Kidney (tissue), 14 donors: Measurements from ENCODE around the gene EPS8L3. TPM values are rescaled to one million over a fixed set of nuclear protein-coding genes. Genes with fewer than 3 reads are reported as not detected.
A peak's percentile ranks its signal among the peaks of the same experiment; 100 is the strongest.
"Not testable (repeated sequence)": the region's sequence is repeated elsewhere in the genome, so short reads cannot be mapped to it uniquely, and the experiment has no call there.

Source experiments
- DNase-seq, 5 donors: peaks; one replicate each; pipeline ENCODE4 v3.0.0-alpha.2; 2013 to 2020
- FAIRE-seq: peaks from 2 replicates; lab custom pipeline; 2012; peaks lifted over from hg19 to GRCh38; lab: Jason Lieb, UNC
- H3K27ac ChIP-seq, 2 donors: one replicate each; pipeline ENCODE4 v1.7.0; 2013; ENCODE audit warnings: low read depth in 2 of 2, low read length in 2 of 2, inconsistent platforms in 1 of 2
- H3K27me3 ChIP-seq: one replicate; pipeline ENCODE4 v1.7.1; 2013; ENCODE audit warnings: low read length, inconsistent platforms; ENCODE audit not compliant: control insufficient read depth, insufficient read depth
- H3K36me3 ChIP-seq, 3 donors: one replicate each; pipeline versions ENCODE4 v1.7.0 to v1.7.1; 2013; ENCODE audit warnings: low read length in 3 of 3, control low read depth in 1 of 3, inconsistent platforms in 1 of 3; ENCODE audit not compliant: insufficient read depth in 3 of 3, control insufficient read depth in 2 of 3
- H3K4me1 ChIP-seq, 3 donors: one replicate each; pipeline versions ENCODE4 v1.7.0 to v1.7.1; 2013; ENCODE audit warnings: low read length in 3 of 3, inconsistent platforms in 1 of 3, low read depth in 1 of 3; ENCODE audit not compliant: control insufficient read depth in 2 of 3, insufficient read depth in 2 of 3
- H3K4me3 ChIP-seq, 3 donors: one replicate each; pipeline versions ENCODE4 v1.7.0 to v1.8.1; 2013; ENCODE audit warnings: low read length in 3 of 3, control low read depth in 1 of 3, inconsistent platforms in 1 of 3
- H3K9ac ChIP-seq, 3 donors: one replicate each; pipeline versions ENCODE4 v1.7.0 to v1.7.1; 2013; ENCODE audit warnings: low read length in 3 of 3, control low read depth in 1 of 3, inconsistent platforms in 1 of 3
- H3K9me3 ChIP-seq, 3 donors: one replicate each; pipeline versions ENCODE4 v1.7.0 to v1.7.1; 2013; ENCODE audit warnings: low read length in 3 of 3, control low read depth in 1 of 3, inconsistent platforms in 1 of 3; ENCODE audit not compliant: control insufficient read depth in 2 of 3, insufficient read depth in 1 of 3
- intact Hi-C: fragments of 100-400 bp; cut with DNase I; formaldehyde crosslinking; loops from one replicate; pipeline ENCODE4 v1.11.1; 2022
- polyA plus RNA-seq: library from polyadenylated mRNA; stranded (reverse); fragments of 350-450 nt; fragmentation: Illumina TruSeq; extraction: RNeasy Lipid Tissue Mini Kit (QIAGEN cat#74804); gene quantifications from one replicate; pipeline ENCODE4 v1.2.3, GENCODE V29; 2014; ENCODE audit warnings: low read depth, low replicate concordance; ENCODE audit not compliant: insufficient read depth
- total RNA-seq: library from RNA; stranded (reverse); fragmentation: NEBNext Ultra II Directional; extraction: Animal tissue kit (Norgen Biotek cat#: 25700); gene quantifications from one replicate; pipeline ENCODE4 v1.2.1, GENCODE V29; 2021
- TF ChIP-seq, protein P1 (sequence below): IDR thresholded peaks from 3 replicates; pipeline ENCODE4 v1.5.1; 2012; ENCODE audit warnings: mild to moderate bottlenecking, moderate library complexity, borderline replicate concordance; ENCODE audit not compliant: insufficient read depth; ENCODE audit errors: extremely low read depth
- donor health status: control.
- donor health status: control.
- donor health status: control.
- donor health status: control.
- donor health status: control.
- donor health status: DM: yes; HTN: yes; CAD: no.
- donor health status: Normal renal cell carcinoma (clear cell type).

The EPS8L3 gene
- total and polyA plus RNA-seq, 2 donors from 2014 or later, result 1.8 TPM; not detected in 1

DNA sequence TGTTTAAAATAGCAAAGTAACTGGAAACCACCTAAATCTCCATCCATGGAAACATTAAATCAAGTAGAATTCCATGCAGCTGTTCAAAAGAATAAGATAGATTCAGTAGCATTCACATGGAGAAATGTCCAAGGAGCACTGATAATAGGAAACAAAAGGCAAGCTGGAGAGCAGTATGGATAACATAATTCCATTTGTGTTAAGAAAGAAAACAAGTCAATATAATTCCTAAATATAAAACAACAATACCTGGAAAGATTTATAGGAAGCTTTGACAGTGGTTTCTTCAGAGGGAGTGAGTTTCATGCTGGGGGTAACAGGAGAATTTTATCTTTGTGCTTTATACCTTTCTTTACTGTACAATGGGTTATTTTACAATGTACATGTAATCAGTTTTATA lies 36.6 kb upstream of the EPS8L3 start:
- Histone ChIP-seq H3K9ac (no peak overlapping the region), H3K9me3 (no peaks in the 10 kb centered on the region), H3K27ac (no peak overlapping the region), H3K4me3 (no peak overlapping the region), H3K36me3 (no peaks in the 10 kb centered on the region), H3K27me3 (no peaks in the 10 kb centered on the region), H3K4me1 (peaks cover 0 to 3% (median 0%) of the 10 kb centered on the region in 3 donors)
- no peak for DNase-seq
- intact Hi-C loops, result no loop called here
- TF ChIP-seq, protein P1, sequence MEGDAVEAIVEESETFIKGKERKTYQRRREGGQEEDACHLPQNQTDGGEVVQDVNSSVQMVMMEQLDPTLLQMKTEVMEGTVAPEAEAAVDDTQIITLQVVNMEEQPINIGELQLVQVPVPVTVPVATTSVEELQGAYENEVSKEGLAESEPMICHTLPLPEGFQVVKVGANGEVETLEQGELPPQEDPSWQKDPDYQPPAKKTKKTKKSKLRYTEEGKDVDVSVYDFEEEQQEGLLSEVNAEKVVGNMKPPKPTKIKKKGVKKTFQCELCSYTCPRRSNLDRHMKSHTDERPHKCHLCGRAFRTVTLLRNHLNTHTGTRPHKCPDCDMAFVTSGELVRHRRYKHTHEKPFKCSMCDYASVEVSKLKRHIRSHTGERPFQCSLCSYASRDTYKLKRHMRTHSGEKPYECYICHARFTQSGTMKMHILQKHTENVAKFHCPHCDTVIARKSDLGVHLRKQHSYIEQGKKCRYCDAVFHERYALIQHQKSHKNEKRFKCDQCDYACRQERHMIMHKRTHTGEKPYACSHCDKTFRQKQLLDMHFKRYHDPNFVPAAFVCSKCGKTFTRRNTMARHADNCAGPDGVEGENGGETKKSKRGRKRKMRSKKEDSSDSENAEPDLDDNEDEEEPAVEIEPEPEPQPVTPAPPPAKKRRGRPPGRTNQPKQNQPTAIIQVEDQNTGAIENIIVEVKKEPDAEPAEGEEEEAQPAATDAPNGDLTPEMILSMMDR, result no peak
- FAIRE-seq, result no peak

DNA sequence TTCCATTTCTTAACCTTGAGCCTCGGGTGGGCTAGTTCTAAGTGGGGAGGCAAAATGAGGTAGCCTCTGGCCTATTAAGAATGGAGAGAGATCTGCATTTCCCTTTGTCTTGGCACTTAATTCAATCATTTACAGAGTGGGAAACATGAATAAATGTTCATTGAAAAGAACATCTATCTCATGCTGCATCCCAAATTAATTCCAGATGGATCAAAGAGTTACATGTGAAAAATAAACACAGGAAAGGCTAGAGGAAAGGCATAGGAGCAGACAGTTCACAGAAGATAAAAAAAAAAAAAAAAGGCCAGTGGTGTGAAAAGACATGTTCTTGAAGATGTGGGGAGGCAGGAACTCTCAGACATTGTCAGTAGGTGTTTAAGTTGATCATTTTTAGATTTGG lies 35.7 kb upstream of the EPS8L3 start:
- Histone ChIP-seq H3K9ac (no peak overlapping the region), H3K36me3 (no peaks in the 10 kb centered on the region), H3K4me3 (no peak overlapping the region), H3K9me3 (no peaks in the 10 kb centered on the region), H3K4me1 (peaks cover 0 to 7% (median 0%) of the 10 kb centered on the region in 3 donors), H3K27me3 (no peaks in the 10 kb centered on the region), H3K27ac (no peak overlapping the region)
- TF ChIP-seq, protein P1, result no peak
- intact Hi-C loops, result no loop called here
- no peak for DNase-seq
- no peak for FAIRE-seq

DNA sequence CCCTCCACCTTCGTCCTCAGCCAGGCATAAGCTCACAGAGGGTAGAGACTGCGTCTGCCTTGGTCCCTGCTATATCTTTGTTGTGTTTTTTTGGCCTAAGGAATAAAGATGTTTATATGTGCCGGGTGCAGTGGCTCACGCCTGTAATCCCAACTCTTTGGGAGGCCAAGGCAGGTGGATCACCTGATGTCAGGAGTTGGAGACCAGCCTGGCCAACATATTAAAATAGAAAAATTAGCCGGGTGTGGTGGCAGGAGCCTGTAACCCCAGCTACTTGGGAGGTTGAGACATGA lies 33.5 kb upstream of the EPS8L3 start:
- H3K4me3 ChIP-seq, H3K36me3 ChIP-seq, intact Hi-C loops, FAIRE-seq, H3K27me3 ChIP-seq, DNase-seq, H3K9me3 ChIP-seq, H3K27ac ChIP-seq, H3K9ac ChIP-seq: not testable (repeated sequence)
- H3K4me1 ChIP-seq, result peaks cover 0 to 21% (median 5%) of the 10 kb centered on the region in 3 donors

DNA sequence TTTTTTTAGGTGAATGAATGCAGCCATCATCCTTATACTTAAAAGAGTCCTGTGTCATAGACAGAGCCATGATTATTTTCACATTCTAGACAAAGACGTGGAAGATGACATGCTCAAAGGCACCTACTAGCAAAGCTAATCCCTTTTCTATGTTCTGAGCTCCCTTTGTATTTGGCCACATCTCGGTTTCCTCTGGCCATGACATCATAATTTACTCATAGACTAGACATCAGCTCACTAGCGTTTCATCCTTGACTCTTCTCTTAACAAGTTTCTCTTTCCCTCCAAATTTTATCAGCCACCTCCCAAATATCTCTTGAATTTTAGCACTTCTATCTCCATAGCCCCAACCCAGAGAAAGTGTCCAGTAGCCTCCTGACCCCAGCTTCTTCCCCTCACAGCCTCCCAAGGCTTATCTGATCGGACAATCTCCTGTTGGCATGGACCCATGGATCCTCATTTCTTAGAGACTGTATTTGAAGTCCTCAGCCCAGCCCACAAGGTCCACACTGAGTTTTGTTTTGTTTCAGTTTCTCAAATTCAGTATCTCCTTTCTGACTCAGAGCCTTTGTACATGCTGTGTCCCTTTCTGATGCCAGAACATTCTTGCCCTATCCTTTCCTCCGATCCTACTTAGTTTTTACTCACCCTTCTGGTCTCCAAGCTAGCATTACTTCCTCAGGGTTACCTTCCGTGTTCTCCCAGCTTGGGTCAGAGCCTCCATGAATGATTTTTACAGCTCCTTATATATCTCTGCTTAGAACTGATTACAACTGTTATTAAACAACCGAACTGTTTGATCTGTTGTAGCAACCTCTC lies 33.0 kb upstream of the EPS8L3 start:
- Histone ChIP-seq H3K4me3 (no peak overlapping the region), H3K36me3 (no peaks in the 10 kb centered on the region), H3K27me3 (no peaks in the 10 kb centered on the region), H3K9me3 (no peaks in the 10 kb centered on the region), H3K4me1 (peaks cover under 1 to 27% (median 5%) of the 10 kb centered on the region in 3 donors), H3K27ac (no peak overlapping the region), H3K9ac (no peak overlapping the region)
- TF ChIP-seq, protein P1, result no peak
- peak in 1 of 5 donors; percentile 11 for DNase-seq
- intact Hi-C loops, result no loop called here
- no peak for FAIRE-seq
